ENCODE measurements around the gene PTCD2. TPM values are rescaled to one million over a fixed set of nuclear protein-coding genes. Genes with fewer than 3 reads are reported as not detected.

The PTCD2 gene
- total and polyA plus RNA-seq, 2 donors (not counting 1 experiment from before 2014, with no cell fraction given), result 10.3 to 15.9 TPM

DNA sequence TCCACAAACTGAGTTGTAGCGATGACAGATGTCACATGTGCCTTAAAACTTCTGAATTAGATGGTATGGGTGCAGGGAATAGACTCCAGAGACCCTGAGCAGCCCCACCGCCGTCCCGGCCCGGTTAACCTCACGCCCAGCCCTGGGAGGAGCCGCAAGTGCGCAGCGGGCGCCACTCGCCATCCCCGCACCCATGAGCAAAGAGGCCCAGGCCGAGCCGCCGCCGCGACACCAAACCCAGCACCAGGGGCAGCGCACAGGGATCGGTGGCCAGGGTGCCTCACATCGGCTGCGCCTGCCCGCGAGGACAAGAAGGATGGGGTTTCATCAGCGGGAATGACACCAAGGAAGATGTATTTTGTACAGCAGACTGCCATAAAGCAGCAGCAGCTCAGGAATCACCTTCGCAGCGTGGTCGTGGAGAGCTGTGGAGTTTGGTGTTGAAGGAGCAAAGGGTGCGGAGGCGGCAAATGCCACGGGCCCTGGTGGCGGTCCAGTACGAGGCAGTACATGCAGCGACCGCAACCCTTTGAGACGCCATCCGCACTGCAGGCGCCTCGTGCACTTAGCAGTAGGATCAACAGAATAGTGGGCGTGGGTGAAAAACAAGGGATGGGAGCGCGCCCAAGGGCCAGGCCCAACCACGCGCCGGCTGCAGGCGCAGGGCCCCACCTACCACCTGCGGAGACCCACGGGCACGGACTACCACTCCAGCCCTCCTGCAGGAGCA is 97.3 kb downstream of the PTCD2 start:
- Histone ChIP-seq H3K79me2 (ENCODE audit: control insufficient read depth, insufficient read depth, low read length) (no peaks in the 10 kb centered on the region), H3K4me2 (ENCODE audit: extremely low read depth, insufficient read depth, low read length) (no peak overlapping the region), H3K4me1 (ENCODE audit: control insufficient read depth, extremely low read depth, insufficient read depth, low read length) (no peaks in the 10 kb centered on the region), H4K20me1 (ENCODE audit: control insufficient read depth, extremely low read depth, insufficient read depth, low read length) (no peaks in the 10 kb centered on the region), H3K27ac (ENCODE audit: insufficient read depth, low read length) (no peak overlapping the region), H3K27me3 (ENCODE audit: control insufficient read depth, insufficient read depth, low read length) (no peaks in the 10 kb centered on the region), H3K9me3 (ENCODE audit: control insufficient read depth, insufficient read depth, low read depth, low read length) (no peaks in the 10 kb centered on the region), H2AFZ (ENCODE audit: low read length) (no peak overlapping the region), H3K36me3 (ENCODE audit: control insufficient read depth, insufficient read depth, low read length) (no peaks in the 10 kb centered on the region), H3K9ac (ENCODE audit: insufficient read depth, low read length) (no peak overlapping the region), H3K4me3 (replicated peaks in 1 of 4; ENCODE audit: control extremely low read depth in 1 of 4, insufficient read depth in 1 of 4, low read depth in 3 of 4, low read length in 4 of 4) (no peak overlapping the region)
- TF ChIP-seq, protein P1, sequence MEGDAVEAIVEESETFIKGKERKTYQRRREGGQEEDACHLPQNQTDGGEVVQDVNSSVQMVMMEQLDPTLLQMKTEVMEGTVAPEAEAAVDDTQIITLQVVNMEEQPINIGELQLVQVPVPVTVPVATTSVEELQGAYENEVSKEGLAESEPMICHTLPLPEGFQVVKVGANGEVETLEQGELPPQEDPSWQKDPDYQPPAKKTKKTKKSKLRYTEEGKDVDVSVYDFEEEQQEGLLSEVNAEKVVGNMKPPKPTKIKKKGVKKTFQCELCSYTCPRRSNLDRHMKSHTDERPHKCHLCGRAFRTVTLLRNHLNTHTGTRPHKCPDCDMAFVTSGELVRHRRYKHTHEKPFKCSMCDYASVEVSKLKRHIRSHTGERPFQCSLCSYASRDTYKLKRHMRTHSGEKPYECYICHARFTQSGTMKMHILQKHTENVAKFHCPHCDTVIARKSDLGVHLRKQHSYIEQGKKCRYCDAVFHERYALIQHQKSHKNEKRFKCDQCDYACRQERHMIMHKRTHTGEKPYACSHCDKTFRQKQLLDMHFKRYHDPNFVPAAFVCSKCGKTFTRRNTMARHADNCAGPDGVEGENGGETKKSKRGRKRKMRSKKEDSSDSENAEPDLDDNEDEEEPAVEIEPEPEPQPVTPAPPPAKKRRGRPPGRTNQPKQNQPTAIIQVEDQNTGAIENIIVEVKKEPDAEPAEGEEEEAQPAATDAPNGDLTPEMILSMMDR (conservative IDR thresholded peaks at IDR 0.05 in 1 of 2, IDR thresholded peaks at IDR 0.05 in 1 of 2; ENCODE audit: low read depth in 1 of 2, low read length in 2 of 2), result no peak
- no peak for TF ChIP-seq EZH2 (IDR thresholded peaks at IDR 0.05; ENCODE audit: low read length, missing control alignments)
- no peak for DNase-seq (ENCODE audit: low read depth in 2 of 2)

Other genes with a start within 250 kb of the PTCD2 start
- gene MAP1B, start 212.9 kb upstream of the PTCD2 start, total RNA-seq, result 44.9 and 83.4 TPM in 2 replicates
- 84.4 and 109 TPM in 2 replicates for gene MAP1B, start 212.9 kb upstream of the PTCD2 start, polyA plus RNA-seq
- gene MRPS27, start 133 bp upstream of the PTCD2 start, total RNA-seq, result 72.7 and 86.5 TPM in 2 replicates
- gene MRPS27, start 133 bp upstream of the PTCD2 start, polyA plus RNA-seq, result 67.2 and 75.9 TPM in 2 replicates
- gene ZNF366, start 187.0 kb downstream of the PTCD2 start, total RNA-seq, result not detected in 2 replicates
- gene ZNF366, start 187.0 kb downstream of the PTCD2 start, polyA plus RNA-seq, result not detected in 2 replicates